ENCODE data around the gene ZNF558.

Gene ZNF558

GRCh38 chr19:8832132-8833021 lies at the start of gene ZNF558, which contains the start of gene MBD3L1:
Gene ZNF558, minus strand, starts transcription at chr19:8832304. Its CDS starts 9,645 bp downstream, at chr19:8822659.
Gene MBD3L1, plus strand, starts transcription at chr19:8832377. Its CDS starts 10,302 bp downstream, at chr19:8842679.
- no peak for DNase-seq

DNA sequence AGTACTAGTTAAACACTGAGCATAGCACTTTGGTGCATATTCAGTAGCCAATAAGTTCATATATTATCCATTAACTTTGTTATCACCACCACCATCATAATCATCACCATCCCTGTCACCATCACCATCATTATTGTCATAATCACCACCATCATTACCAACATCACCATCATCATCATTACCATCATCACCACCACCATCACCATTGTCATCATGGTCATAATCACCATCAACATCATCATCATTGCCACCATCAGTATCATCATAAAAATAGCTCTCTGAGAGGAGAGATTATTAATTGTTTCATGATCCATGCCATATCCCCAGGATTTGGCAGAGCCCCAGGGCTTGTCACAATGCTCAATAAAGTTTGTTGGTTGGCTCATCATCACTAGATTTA lies 49.4 kb upstream of the ZNF558 start:
- no peak for DNase-seq

DNA sequence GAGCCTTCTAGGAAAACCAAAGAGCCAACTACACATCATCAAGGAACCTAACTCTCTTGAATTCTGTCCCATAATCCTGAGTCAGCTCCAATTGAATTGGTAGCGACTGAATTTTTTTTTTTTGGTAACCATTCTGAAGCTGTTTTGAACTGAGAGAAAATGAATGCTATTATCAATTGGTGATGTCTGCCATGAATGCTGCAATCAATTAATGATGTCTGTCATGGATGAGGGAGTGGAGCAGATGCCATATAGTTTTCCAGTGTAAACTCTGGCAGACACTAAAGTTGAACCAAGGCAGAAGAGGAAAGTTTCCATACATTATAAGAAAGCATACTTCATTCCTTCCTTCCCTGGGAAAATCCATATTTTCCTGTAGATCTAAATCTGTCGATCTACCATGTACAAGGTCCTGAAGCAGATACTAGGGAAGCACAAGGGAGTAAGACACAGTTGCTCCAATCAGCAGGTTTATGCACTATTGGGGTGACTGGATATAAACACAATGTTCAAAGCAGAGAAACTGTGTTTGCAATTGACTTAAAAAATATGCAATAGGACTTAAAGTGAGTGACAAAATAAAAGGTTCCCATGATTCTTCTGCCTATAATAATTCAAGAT lies 48.9 kb upstream of the ZNF558 start:
- no peak for DNase-seq

DNA sequence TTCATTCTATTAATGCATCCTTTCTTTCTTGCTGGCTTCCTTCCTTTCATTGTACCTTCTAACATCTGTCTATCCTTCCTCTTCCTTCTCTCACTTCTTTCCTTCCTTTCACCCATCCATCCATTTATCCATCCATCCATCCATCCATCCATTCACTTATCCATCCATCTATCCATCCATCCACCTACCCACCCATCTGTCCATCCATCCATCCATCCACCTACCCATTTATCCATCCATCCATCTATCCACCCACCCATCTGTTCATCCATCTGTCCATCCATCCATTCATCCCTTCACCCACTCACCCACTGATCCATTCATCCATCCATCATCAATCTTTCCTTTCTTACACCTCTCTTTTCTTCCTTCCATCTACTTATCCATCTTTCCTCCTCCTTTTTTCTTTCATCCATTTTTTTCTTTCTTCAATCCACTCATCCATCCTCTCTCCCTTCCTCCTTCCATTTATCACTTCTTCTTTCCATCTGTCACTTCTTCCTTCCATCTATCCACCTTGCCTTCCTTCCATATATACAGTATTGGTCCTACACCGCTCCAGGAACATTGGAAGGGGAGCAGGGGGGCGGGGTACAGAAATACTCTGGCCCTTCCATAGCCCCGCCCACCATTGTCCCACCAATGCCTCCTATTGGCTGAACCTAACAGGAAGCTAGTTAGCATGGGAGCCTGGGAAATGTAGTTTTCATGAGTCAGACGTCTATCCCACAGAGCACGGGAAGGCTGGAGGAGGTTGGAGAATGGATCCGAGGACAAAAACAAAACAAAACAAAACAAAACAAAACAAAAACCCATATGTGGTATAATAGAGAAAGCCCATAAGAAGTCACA lies 46.0 kb upstream of the ZNF558 start:
- DNase-seq = no peak

- no peak for DNase-seq
Observed at GRCh38 chr19:8866344-8866743, 34.2 kb upstream of the ZNF558 start.

DNA sequence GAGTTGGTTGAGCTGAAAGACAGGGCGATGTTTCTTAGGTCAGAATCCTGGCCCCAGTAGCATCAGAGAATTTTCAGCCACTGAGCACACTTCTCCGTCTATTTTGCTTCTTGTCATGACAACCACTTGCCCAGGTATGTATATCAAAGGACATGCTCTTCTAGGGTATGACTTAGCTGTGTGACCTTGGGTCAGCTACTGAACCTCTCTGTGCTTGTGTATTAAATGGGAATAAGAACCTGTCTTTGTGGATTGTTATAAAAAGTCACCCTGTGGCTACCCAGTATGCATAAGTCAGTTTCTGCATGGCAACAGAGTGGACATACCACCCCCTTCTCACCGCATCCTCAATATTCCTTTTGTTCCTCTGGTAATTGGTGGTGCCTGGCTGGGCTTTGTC lies 26.2 kb upstream of the ZNF558 start:
- DNase-seq = no peak

GRCh38 chr19:8850488-8850887 lies 18.4 kb upstream of the ZNF558 start:
- DNase-seq = no peak

- no peak for DNase-seq
Observed at GRCh38 chr19:8849232-8849631, 17.1 kb upstream of the ZNF558 start.

DNA sequence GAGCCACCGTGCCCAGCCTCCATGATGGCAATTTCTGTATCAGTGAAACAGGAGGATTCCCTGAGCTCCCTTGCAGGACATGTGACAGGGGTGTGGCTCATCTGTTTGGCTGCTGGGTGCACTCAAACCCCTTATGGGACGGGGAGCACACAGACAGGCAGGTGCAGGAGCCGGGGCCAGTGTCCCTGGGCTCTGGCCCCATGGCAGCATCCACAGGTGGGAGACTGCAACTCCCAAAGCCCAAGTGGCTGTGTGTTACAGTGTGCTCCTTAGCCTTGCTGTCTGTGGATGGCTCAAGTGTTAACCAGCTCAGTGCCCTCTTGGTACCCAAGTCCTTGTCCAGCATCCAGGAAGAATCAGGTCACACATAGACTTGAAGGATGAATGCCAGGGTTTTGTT lies 14.7 kb upstream of the ZNF558 start:
- DNase-seq = no peak

GRCh38 chr19:8840708-8841107 lies 8.6 kb upstream of the ZNF558 start:
- no peak for DNase-seq

DNA sequence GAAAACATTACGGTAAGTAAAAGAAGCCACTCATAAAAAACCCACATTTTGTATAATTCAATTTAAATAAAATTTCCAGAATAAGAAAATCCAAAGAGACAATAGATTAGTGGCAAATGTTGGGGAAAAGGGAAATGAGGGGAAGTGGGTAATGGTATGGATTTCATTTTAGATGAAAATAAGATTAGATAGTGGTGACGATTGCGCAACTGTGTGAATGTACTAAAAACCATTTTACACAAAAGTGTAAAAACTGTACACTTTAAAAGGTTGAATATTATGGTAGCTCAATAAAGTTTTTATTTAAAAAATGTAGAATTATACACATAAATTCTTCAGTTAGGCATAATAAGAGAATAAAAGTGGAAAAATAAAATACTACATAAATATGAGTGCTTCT lies 3.8 kb upstream of the ZNF558 start:
- DNase-seq = no peak

- no peak for DNase-seq
Observed at GRCh38 chr19:8835446-8835845, 3.3 kb upstream of the ZNF558 start.

DNA sequence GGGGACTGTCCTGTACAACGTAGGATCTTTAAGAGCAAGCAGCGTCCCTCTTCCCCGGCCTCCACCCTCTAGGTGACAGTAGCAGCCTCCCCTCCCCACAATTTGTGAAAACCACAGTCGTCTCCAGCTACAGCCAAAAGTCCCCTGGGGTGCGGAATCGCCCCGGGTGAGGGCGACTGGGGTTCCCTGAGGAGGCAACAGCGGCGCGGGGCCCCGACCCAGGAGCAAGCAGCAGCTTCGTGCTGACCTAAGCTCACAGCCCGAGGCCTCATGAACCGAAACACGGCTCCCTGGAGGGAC lies 322 bp downstream of the ZNF558 start:
- no peak for DNase-seq

DNA sequence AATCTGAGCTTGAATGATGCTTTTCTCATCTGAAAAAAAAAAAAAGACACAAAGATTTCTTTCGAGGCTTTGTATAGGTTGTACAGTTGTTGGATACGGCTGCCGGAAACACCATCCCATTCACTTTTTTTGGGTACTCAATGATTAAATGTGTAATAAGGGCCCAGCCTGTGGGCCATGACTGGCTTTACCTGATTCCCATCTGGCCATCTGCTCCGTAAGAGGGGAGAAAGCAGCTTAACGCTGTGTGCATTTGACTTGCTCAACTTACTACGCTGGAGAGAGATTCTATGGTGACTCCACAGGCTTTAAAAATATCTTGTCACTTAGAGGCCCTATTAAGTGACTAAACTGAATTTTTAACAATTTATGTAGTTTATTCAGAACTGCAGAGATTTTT lies 731 bp downstream of the ZNF558 start:
- DNase-seq = no peak

GRCh38 chr19:8827277-8827676 lies 4.8 kb downstream of the ZNF558 start:
- DNase-seq = no peak

DNA sequence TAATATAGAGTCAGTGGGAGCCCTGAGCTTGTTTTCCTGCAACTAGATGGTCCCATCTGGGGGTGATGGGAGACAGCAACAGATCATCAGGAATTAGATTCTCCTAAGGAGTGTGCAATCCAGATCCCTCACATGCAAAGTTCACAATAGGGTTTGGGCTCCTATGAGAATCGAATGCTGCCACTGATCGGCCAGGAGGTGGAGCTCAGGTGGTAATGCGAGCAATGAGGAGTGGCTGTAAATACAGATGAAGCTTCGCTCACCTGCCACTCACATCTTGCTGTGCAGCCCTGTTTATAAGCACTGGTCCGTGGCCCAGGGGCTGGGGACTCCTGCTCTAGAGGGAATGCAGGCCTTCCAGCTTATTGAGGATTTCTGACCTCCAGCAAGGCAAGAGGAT lies 5.7 kb downstream of the ZNF558 start:
- no peak for DNase-seq

- no peak for DNase-seq
Observed at GRCh38 chr19:8821748-8822241, 10.3 kb downstream of the ZNF558 start.

DNA sequence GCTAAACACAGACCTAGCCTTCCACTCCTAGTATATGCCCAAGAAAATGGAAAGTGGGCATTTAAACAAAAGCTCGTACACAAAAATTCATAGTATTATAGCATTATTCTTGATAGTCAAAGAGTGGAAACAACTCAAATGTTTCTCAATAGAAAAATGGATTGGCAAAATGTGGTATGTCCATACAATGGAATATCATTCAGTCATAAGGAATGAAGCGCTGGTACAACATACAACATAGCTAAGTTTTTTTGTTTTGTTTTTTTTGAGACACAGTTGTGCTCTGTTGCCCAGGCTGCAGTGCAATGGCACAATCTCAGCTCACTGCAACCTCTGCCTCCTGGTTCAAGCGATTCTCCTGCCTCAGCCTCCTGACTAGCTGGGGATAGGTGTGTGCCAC lies 11.9 kb downstream of the ZNF558 start:
- DNase-seq = no peak

DNA sequence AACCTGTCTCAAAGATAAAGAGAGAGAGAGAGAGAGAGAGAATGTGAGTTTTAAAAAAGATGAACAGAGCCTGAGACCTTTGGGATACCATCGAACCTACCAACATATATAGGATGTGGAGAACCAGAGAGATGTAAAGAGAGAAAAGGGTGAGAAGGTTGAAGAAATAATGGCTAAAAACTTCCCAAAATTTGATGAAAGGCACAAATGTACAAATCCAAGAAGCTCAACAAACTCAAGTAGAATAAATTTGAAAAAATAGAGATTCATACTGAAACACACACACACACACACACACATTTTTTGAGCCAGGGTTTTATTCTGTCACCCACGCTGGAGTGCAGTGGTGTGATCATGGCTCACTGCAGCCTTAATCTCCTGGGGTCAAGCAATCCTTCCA lies 16.3 kb downstream of the ZNF558 start:
- no peak for DNase-seq

DNA sequence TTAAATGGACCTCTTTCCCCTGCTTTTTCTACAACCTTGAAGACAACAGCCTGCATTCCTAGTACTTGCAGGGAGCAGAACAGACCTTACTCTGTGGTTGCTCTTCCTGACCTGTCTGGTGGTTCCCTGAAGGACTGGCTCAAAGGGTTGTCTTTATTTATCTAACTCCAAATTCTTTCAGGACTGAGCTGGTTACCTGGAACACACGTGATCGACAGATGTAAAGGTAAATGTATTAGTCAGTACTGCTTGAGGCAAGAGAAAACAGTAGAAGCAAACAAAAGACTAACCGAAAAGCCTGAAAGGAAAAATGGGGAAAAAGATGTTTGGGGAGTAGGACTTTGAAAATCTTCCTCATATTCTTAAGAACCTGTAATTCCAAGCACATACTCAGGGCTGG lies 17.9 kb downstream of the ZNF558 start:
- no peak for DNase-seq

DNA sequence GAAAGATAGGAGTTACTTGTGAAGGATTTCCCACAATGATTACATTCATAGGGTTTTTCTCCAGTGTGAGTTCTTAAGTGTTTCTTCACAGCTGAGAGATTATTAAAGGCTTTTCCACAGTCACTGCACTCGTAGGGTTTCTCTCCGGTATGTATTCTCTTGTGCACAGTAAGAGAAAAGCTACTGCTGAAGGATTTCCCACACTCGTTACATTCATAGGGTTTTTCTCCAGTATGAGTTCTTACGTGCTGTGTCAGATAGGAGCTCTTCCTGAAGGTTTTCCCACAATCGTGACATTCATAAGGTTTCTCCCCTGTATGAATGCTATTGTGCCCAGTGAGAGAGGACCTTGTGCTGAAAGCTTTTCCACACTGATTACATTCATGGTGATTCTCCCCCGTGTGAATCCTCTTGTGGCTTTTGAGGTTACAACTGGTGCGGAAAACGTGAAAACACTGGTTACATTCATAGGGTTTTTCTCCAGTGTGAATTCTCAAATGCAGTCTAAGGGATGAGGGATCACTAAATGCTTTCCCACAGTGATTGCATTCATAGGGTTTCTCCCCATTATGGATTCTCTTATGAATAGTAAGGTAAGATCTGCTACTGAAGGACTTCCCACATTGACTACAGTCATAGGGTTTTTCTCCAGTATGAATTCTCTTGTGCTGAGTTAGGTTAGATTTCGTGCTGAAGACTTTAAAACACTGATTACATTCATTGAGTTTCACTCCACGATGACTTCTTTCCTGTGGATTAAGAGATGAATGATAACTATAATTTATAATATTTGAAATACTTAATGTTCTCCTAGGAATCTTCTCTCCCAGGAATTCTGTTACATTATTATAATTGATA lies 20.6 kb downstream of the ZNF558 start:
- peak; percentile 2 for DNase-seq

DNA sequence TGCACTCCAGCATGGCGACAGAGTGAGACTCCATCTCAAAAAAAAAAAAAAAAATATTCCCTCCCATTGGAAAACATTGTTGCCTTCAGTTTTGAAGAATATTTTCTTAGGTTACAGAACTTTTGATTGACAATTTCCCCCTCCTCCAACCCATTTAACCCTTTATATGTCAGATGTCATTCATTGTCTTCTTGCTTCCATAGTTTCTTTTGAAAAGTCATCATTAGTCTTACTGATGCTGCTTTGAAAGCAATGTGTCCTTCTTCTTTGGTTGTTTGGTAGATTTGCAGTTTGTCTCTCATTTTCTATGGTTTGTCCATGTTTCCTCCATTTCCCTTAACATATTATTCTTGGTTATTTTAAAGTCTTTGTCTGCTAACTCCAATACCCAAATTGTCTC lies 25.4 kb downstream of the ZNF558 start:
- no peak for DNase-seq

DNA sequence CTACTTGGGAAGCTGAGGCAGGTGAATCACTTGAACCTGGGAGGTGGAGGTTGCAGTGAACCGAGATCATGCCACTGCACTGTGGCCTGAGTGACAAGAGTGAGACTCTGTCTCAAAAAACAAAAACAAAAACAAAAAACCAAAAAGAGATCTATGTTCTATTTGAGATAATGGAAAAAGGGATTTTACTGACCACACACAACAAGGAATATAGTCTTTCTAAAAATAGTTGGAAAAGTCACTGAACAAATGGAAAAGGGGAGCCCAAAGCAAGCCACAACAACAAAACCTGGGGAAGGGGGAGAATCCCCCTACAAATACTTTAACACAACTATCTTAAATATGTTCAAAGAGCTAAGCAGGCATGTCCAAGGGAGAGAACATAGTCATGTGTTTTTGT lies 37.3 kb downstream of the ZNF558 start:
- DNase-seq = no peak
